ENCODE measurements around the gene DMWD. TPM values are rescaled to one million over a fixed set of nuclear protein-coding genes. Genes with fewer than 3 reads are reported as not detected.
A peak's percentile ranks its signal among the peaks of the same experiment; 100 is the strongest.

The DMWD gene
- total and polyA plus RNA-seq, 2 of the 13 experiments (the other 11 are each of a cell fraction or from before 2014, with no cell fraction given) = 10.3 to 14.9 TPM

DNA sequence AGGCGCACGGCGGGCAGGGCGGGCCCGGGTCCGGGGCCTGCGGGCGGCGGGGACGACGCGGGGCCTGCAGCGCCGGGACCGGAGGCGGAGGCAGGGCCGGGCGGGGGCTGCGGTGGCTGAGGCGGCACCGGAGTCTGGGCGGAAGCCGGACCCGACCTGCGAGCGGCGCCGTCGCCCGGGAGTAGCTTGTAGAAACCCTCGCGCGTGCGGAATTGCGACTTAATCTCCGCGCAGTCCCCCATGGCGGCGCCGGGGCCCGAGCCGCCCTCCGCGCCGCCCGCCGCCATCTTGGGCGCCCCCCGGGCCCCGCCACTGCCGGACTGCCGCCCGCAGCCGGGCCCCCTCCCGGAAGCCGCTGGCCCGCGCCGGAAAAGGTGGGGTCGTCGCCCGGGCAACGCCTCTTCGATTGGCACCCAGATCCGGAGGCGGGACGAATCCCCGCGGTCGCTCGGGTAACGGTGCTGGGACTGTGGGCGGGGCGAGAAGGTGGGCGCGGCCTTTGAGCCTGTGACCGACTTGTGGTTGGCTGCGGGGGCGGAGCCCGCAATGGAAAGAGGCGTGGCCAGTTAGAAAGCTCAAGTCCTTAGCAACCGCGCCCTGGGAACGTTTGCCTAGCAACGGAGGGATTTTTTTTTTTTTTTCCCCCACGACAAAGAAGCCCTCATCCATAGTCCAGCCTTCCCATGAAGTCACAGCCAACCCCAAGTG is at the start of gene DMWD (continued):
- TF ChIP-seq KAT8 (CRISPR knock-in tag; IDR thresholded peaks at IDR 0.05) (no peak), MEIS2 (CRISPR knock-in tag; IDR thresholded peaks at IDR 0.05) (peak; percentile 18; the same call in 1 of the 2 replicates), XBP1 (CRISPR knock-in tag; IDR thresholded peaks at IDR 0.05) (no peak), FOXK2 (IDR thresholded peaks at IDR 0.05) (no peak), ZNF530 (CRISPR knock-in tag; IDR thresholded peaks at IDR 0.05; ENCODE audit: low read depth) (no peak), NFATC3 (CRISPR knock-in tag; IDR thresholded peaks at IDR 0.05) (no peak), MAFF (IDR thresholded peaks at IDR 0.05; ENCODE audit: low read depth, low read length) (no peak), POLR2G (IDR thresholded peaks at IDR 0.05; ENCODE audit: low read depth, low read length) (peak; percentile 84), ZNF556 (CRISPR knock-in tag; IDR thresholded peaks at IDR 0.05; ENCODE audit: borderline replicate concordance) (0 out of 2 replicates have a peak, but pooled peaks have one; percentile 34), ZFP41 (CRISPR knock-in tag; IDR thresholded peaks at IDR 0.05; ENCODE audit: borderline replicate concordance) (no peak), PITX1 (CRISPR knock-in tag; IDR thresholded peaks at IDR 0.05) (no peak), SOX13 (IDR thresholded peaks at IDR 0.05) (no peak), SOX13 (CRISPR knock-in tag; conservative IDR thresholded peaks at IDR 0.05 in 1 of 2, IDR thresholded peaks at IDR 0.05 in 1 of 2) (no peak), CEBPB (IDR thresholded peaks at IDR 0.05; ENCODE audit: borderline replicate concordance, low read depth, low read length) (no peak), KDM4B (CRISPR knock-in tag; IDR thresholded peaks at IDR 0.05) (no peak), SNAPC2 (CRISPR knock-in tag; IDR thresholded peaks at IDR 0.05) (no peak), ZNF773 (CRISPR knock-in tag; IDR thresholded peaks at IDR 0.05; ENCODE audit: borderline replicate concordance) (no peak)
- TF ChIP-seq, protein P1, sequence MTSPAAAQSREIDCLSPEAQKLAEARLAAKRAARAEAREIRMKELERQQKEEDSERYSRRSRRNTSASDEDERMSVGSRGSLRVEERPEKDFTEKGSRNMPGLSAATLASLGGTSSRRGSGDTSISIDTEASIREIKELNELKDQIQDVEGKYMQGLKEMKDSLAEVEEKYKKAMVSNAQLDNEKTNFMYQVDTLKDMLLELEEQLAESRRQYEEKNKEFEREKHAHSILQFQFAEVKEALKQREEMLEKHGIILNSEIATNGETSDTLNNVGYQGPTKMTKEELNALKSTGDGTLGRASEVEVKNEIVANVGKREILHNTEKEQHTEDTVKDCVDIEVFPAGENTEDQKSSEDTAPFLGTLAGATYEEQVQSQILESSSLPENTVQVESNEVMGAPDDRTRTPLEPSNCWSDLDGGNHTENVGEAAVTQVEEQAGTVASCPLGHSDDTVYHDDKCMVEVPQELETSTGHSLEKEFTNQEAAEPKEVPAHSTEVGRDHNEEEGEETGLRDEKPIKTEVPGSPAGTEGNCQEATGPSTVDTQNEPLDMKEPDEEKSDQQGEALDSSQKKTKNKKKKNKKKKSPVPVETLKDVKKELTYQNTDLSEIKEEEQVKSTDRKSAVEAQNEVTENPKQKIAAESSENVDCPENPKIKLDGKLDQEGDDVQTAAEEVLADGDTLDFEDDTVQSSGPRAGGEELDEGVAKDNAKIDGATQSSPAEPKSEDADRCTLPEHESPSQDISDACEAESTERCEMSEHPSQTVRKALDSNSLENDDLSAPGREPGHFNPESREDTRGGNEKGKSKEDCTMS (CRISPR knock-in tag; conservative IDR thresholded peaks at IDR 0.05) = no peak
- TF ChIP-seq, protein P2, sequence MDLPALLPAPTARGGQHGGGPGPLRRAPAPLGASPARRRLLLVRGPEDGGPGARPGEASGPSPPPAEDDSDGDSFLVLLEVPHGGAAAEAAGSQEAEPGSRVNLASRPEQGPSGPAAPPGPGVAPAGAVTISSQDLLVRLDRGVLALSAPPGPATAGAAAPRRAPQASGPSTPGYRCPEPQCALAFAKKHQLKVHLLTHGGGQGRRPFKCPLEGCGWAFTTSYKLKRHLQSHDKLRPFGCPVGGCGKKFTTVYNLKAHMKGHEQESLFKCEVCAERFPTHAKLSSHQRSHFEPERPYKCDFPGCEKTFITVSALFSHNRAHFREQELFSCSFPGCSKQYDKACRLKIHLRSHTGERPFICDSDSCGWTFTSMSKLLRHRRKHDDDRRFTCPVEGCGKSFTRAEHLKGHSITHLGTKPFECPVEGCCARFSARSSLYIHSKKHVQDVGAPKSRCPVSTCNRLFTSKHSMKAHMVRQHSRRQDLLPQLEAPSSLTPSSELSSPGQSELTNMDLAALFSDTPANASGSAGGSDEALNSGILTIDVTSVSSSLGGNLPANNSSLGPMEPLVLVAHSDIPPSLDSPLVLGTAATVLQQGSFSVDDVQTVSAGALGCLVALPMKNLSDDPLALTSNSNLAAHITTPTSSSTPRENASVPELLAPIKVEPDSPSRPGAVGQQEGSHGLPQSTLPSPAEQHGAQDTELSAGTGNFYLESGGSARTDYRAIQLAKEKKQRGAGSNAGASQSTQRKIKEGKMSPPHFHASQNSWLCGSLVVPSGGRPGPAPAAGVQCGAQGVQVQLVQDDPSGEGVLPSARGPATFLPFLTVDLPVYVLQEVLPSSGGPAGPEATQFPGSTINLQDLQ (CRISPR knock-in tag; IDR thresholded peaks at IDR 0.05) = no peak
- TF ChIP-seq, protein P3, sequence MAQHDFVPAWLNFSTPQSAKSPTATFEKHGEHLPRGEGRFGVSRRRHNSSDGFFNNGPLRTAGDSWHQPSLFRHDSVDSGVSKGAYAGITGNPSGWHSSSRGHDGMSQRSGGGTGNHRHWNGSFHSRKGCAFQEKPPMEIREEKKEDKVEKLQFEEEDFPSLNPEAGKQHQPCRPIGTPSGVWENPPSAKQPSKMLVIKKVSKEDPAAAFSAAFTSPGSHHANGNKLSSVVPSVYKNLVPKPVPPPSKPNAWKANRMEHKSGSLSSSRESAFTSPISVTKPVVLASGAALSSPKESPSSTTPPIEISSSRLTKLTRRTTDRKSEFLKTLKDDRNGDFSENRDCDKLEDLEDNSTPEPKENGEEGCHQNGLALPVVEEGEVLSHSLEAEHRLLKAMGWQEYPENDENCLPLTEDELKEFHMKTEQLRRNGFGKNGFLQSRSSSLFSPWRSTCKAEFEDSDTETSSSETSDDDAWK (CRISPR knock-in tag; IDR thresholded peaks at IDR 0.05) = no peak
- TF ChIP-seq, protein P4, sequence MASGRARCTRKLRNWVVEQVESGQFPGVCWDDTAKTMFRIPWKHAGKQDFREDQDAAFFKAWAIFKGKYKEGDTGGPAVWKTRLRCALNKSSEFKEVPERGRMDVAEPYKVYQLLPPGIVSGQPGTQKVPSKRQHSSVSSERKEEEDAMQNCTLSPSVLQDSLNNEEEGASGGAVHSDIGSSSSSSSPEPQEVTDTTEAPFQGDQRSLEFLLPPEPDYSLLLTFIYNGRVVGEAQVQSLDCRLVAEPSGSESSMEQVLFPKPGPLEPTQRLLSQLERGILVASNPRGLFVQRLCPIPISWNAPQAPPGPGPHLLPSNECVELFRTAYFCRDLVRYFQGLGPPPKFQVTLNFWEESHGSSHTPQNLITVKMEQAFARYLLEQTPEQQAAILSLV (CRISPR knock-in tag; IDR thresholded peaks at IDR 0.05; ENCODE audit: borderline replicate concordance) = no peak
